Stimulated activated CD4-positive, alpha-beta T cell treated with anti-CD3 and anti-CD28 coated beads, Interleukin-1b, Interleukin-23, amount 100 ng/mL, for 1 hour (primary cell): ENCODE data around the gene CFAP410.
A peak's percentile ranks its signal among the peaks of the same experiment; 100 is the strongest.
"Not testable (repeated sequence)": the region's sequence is repeated elsewhere in the genome, so short reads cannot be mapped to it uniquely, and the experiment has no call there.

Source experiments
- DNase-seq, 2 donors: peaks; one replicate each; pipeline ENCODE4 v3.0.0-alpha.2; 2020; ENCODE audit warnings: low read depth in 2 of 2

Gene CFAP410

DNA sequence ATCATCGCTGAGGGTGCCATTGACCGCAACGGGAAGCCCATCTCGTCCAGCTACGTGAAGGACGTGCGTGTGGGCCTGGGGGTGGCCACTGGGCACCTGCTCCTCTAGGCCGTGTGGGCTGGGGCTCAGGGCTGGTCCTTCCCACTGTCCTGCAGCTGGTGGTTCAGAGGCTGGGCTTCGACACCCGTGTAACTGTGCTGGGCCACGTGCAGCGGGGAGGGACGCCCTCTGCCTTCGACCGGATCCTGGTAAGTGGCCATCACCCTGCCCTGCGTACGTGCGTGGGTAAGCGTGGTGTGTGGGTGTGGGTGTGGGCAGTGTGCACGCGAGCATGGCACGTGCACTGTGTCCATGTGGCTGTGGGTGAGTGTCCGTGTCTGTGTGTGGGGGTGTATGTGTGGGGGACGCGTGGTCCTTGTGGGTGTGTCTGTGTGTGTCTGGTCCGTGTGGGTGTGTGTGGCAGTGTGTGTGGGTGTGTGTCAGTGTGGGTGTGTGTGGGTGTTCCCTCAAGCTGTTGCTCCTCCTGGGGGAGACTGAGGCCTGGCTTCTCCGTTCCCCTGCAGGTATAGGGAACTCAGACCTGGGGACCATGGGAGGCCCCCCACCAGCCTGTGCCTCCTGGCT lies 22.8 kb downstream of the CFAP410 start:
- DNase-seq = no peak

GRCh38 chr21:44315691-44316203 lies 23.4 kb downstream of the CFAP410 start:
- DNase-seq = no peak

- DNase-seq = no peak
Measured at GRCh38 chr21:44314561-44314960, 24.6 kb downstream of the CFAP410 start.

DNA sequence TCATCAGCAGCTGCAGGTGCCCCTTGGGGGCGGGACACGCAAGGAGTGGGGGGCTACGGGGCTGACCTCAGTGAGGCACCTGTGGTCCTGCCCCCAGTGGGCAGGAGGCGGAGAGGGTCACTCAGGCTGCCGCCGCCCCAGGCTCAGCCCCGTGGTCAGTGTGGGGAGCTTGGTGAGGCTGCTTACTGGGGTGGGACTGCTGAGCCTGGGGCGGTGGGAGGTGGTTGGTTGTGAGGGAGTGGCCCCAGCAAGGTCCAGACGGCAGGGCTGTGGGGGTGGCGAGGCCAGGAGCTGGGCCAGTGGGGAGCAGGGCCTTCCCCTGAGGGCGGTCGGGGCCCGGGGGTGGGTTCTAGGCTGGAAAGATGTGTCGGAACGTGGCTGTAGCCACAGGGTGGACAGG lies 25.1 kb downstream of the CFAP410 start:
- DNase-seq = no peak

DNA sequence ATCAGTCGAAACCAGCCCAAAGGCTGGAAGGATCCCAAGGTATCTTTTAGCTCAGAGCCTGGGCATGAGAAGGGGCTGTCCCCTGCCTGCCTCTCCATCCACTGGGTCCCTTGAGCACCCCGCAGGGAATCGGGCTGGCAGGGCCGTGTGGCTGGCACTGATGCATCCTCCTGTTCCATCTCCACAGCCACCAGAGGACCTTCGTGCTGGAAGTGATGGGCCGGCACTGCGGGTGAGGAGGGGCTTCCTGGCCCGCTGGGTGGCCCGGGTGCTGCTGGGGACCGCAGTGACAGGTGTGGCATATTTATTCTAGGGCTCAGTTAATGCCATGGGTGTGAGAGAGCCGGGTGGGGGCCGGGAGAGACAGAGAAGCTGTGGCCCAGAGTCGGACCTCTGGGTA lies 25.7 kb downstream of the CFAP410 start:
- no peak for DNase-seq

DNA sequence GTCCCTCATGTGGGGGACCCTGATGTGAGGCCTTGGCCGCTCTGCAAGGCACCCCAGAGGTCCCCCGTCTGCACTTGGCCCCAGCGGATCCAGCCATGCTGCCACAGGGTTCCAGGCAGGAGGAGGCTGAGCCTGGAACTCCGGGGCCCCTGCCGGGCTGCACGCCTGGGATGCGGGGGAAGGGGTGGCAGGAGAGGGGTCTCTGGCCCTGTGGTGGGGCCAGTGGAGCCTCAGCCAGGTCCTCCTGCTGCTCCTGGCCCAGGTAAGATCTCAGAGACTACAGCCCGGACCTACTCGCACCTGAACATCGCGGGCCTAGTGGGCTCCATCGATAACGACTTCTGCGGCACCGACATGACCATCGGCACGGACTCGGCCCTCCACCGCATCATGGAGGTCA lies 26.5 kb downstream of the CFAP410 start:
- no peak for DNase-seq

GRCh38 chr21:44312089-44312488 lies 27.1 kb downstream of the CFAP410 start:
- DNase-seq = no peak

DNA sequence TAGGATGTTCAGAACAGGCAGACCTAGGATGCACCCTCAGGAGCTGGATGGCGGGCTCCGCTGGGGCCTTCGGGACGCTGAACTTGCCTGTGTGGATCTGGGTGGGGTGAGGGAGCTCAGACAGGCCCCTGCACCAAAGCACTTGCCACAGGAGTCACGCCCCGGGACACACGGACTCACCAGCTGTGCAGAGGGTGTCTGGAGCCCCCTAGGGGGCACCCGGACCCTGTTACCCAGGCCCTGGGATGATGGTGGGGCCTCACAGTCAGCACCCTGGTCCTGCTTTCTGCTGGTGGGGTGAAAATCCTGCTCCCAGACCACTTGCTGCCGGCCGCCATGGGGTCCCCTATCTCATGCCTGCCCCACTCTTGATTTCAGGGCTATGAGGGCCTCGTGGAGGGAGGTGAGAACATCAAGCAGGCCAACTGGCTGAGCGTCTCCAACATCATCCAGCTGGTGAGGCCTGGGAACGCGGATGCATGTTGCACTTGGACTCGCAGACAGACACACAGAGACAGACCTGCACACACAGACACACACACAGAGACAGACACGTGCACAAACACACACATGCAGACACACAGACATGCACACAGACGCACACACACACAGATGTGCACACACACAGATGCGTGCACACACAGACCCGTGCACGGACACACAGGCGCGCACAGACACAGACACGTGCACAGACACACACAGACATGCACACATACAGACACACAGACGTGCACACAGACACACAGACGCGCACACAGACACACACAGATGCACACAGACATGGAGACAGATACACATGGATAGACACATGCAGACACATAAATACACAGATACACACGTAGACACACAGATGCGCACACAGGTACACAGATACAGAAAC lies 28.3 kb downstream of the CFAP410 start:
- DNase-seq = no peak

DNA sequence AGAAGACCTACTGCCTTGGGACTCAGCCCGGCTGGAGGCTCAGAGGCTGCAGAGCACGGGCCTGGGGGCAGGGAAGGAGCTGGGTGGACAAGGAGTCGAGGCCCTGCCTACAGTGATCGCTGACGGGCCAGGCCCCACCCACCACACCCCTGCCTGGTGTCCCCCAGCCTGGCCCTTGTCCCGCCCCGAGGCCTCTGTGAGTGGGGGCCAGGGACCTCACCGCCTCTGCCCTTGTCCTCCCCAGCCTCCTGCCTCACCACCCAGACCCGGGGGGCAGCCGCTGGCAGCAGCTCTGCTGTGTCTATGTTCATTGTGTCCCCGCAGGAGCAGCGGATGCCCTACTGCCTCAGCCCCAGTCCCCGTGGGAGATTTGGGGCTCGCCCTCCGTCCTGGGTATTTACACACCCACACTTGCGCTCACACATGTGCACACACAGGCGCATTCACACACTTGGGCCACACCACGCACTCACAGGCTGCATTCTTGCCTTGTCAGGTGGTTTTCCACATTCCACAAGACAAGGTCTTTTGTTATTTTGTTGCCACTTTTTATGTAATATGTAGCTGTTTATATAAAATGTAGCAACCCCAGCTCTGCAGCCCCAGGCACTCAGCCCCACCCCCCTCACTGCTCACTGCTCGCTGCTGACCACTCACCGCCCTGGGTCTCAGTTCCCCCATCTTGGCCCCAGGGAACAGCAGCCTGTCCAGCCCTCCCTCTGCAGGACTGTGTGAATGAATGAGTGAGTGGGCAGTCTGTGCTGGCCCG lies 32.1 kb downstream of the CFAP410 start:
- DNase-seq = no peak

- DNase-seq = no peak
Measured at GRCh38 chr21:44305691-44306090, 33.5 kb downstream of the CFAP410 start.

DNA sequence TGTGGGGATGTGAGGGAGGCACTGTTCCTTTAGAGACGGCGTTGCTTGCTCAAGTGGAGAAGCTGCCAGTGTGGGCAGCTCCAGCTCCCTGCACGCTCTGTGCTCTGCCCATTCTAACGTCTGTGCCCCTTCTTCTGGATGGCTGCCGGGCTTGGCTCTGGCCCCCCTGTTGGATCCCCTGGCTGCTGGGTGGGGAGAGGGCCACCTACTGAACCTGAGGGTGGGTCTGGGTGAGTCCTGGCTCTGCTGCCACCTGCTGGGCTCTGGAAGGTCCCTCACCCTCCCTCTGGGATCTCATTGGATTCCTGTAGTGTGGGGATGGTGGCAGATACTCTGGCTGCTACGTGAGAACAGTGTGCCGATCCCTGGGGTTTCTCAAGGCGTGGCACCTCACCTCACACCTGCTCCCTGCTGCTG lies 34.3 kb downstream of the CFAP410 start:
- peak in 1 of 2 donors; percentile 30 for DNase-seq

DNA sequence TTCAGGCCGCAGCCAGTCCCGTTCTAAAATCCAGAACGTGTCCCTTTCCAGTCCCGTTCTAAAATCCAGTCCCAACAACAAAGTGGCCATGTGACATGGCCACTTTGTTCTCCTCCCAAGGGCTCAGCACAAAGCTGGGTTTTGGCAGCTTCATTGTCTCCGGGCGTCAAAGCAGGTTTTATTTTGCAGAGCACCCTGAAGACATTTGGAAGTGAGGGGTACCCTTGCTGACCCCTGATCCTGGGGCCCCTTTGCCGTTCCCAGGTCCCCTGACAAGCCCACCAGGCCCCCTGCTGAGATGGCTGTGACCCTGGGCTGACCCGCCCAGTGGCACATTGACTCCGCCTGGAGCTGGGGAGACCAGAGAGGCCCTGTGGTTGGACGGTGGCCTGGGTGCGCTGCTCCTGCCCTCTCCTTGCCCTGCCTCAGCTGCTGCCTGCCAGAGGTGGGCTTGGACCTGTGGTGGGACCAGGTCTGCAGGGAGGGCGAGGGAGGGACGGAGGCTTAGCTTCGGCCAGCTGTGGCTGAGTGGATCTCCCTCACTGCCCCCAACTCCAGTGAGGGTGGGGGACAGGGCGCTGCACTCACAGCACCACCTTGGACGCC lies 35.1 kb downstream of the CFAP410 start:
- DNase-seq = no peak

GRCh38 chr21:44303490-44303981 lies 35.7 kb downstream of the CFAP410 start:
- no peak for DNase-seq

DNA sequence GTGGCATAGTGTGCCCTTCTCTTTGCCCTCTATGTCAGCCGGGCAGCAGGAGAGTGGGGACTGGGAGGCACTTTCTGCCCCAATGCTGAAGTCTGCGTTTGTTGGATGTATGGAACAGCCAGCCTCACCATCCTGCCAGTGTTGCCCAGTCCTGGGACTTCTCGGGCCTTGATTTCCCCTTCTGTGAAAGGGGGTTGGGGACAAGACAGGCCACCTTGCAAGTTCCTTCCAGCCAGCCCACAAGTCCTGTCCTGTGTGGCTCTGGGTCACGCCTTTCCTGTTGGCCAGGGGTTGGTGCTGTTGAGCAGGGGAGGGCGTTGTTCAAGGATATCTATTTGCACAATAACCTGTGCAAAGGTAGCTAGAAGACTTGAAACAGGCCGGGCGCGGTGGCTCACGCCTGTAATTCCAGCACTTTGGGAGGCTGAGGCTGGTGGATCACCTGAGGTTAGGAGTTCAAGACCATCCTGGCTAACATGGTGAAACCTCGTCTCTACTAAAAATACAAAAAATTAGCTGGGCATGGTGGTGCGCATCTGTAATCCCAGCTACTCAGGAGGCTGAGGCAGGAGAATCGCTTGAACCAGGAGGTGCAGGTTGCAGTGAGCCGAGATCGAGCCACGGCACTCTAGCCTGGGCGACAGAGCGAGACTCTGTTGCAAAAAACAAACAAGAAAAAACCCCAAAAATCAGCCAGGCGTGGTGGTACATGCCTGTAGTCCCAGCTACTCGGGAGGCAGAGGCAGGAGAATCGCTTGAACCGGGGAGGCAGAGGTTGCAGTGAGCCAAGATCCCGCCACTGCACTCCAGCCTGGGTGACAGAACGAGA lies 36.4 kb downstream of the CFAP410 start:
- not testable (repeated sequence) for DNase-seq

DNA sequence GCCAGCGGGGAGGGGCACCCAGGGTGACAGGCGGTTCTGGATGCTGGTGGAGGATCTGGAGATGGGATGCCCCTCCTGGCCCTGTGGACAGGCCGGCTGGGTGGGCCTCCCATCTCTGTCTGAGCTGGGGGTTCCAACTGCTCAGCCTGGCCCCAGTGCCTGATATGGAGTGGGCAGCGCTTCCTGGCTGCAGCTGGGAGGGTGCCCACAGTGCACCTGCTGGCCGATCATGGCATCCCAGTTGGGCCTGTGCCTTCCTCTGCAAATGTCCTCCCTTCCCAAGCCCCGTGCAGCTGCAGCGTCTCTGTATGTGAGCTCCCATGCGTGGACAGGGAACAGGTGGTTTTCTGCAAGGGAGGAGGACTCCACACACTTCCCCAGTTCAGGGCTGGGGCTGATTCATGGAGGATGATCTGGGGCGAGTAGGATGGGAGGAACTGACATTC lies 37.2 kb downstream of the CFAP410 start:
- DNase-seq = no peak

- DNase-seq = no peak
Measured at GRCh38 chr21:44301141-44301540, 38.0 kb downstream of the CFAP410 start.

- peak in 1 of 2 donors; percentile 27 for DNase-seq
Measured at GRCh38 chr21:44300262-44300959, 38.8 kb downstream of the CFAP410 start.

GRCh38 chr21:44299458-44300261 lies 39.5 kb downstream of the CFAP410 start, which contains the start of gene PFKL:
Gene PFKL (plus strand): TSS chr21:44300053. CDS start chr21:44300106, 53 bp downstream.
- DNase-seq = peak in 1 of 2 donors; percentile 40

- no peak for DNase-seq
Measured at GRCh38 chr21:44299085-44299457, 40.1 kb downstream of the CFAP410 start.
